ENCODE data around the gene NOL12.
A peak's percentile ranks its signal among the peaks of the same experiment; 100 is the strongest.

The NOL12 gene

GRCh38 chr22:37676736-37677492, 9.2 kb upstream of the NOL12 start:
- TF ChIP-seq, protein P1, sequence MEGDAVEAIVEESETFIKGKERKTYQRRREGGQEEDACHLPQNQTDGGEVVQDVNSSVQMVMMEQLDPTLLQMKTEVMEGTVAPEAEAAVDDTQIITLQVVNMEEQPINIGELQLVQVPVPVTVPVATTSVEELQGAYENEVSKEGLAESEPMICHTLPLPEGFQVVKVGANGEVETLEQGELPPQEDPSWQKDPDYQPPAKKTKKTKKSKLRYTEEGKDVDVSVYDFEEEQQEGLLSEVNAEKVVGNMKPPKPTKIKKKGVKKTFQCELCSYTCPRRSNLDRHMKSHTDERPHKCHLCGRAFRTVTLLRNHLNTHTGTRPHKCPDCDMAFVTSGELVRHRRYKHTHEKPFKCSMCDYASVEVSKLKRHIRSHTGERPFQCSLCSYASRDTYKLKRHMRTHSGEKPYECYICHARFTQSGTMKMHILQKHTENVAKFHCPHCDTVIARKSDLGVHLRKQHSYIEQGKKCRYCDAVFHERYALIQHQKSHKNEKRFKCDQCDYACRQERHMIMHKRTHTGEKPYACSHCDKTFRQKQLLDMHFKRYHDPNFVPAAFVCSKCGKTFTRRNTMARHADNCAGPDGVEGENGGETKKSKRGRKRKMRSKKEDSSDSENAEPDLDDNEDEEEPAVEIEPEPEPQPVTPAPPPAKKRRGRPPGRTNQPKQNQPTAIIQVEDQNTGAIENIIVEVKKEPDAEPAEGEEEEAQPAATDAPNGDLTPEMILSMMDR (IDR thresholded peaks at IDR 0.05) = no peak
- no peak for TF ChIP-seq ZFX (IDR thresholded peaks at IDR 0.05; ENCODE audit: borderline replicate concordance)
- H3K27ac ChIP-seq = peak overlapping the region; percentile 94

GRCh38 chr22:37677493-37677974, 8.6 kb upstream of the NOL12 start:
- peak overlapping the region; percentile 94 for H3K27ac ChIP-seq
- TF ChIP-seq ZFX (IDR thresholded peaks at IDR 0.05; ENCODE audit: borderline replicate concordance) = no peak
- TF ChIP-seq, protein P1 (IDR thresholded peaks at IDR 0.05) = no peak

DNA sequence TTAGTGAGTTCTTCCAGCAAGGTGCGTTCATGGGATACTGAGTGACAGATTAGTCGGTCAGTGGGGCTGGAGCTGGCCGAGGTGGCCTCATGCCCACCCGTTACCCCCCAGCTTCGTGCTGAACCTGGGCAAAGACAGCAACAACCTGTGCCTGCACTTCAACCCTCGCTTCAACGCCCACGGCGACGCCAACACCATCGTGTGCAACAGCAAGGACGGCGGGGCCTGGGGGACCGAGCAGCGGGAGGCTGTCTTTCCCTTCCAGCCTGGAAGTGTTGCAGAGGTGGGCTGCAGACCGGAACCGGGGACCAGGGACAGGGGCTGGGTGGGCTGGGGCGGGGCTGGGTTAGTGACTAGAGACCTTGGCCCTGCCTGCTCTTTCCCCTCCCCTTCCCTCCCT, 7.8 kb upstream of the NOL12 start:
- TF ChIP-seq, protein P1 (IDR thresholded peaks at IDR 0.05) = no peak
- no peak for TF ChIP-seq ZFX (IDR thresholded peaks at IDR 0.05; ENCODE audit: borderline replicate concordance)
- H3K27ac ChIP-seq = 0 out of 2 replicates have a peak overlapping the region, but pooled peaks have one; percentile 94

DNA sequence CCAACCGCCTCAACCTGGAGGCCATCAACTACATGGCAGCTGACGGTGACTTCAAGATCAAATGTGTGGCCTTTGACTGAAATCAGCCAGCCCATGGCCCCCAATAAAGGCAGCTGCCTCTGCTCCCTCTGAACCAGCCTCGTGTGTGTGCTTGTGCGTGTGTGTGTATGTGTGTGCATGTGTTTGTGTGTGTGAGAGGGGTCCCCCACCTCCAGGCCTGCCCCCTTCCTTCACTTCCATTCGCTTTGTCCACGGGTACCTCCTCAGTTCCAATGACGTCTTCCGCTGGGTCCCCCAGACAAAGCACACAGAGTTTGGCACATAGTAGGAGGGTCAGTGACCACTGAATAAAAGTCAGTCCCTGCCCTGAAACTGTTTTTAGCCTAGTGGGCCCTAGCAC, 6.5 kb upstream of the NOL12 start:
- TF ChIP-seq, protein P1 (IDR thresholded peaks at IDR 0.05) = no peak
- TF ChIP-seq ZFX (IDR thresholded peaks at IDR 0.05; ENCODE audit: borderline replicate concordance) = no peak
- H3K27ac ChIP-seq = peak overlapping the region; percentile 13; the same call in 1 of the 2 replicates

GRCh38 chr22:37680191-37680851, 5.8 kb upstream of the NOL12 start:
- H3K27ac ChIP-seq = peak overlapping the region; percentile 13; the same call in 1 of the 2 replicates
- TF ChIP-seq, protein P1 (IDR thresholded peaks at IDR 0.05) = no peak
- no peak for TF ChIP-seq ZFX (IDR thresholded peaks at IDR 0.05; ENCODE audit: borderline replicate concordance)

- H3K27ac ChIP-seq = no peak overlapping the region
- TF ChIP-seq ZFX (IDR thresholded peaks at IDR 0.05; ENCODE audit: borderline replicate concordance) = no peak
- TF ChIP-seq, protein P1 (IDR thresholded peaks at IDR 0.05) = no peak
Observed at GRCh38 chr22:37681001-37681424, 5.1 kb upstream of the NOL12 start.

Measured in 22Rv1 (cell line).